RKO (cell line): ENCODE data around the gene MBD6.

Experiments used
- DNase-seq: peaks from one replicate; pipeline ENCODE4 v3.0.0-alpha.2; 2016; ENCODE audit warnings: low spot score

MBD6 gene

DNA sequence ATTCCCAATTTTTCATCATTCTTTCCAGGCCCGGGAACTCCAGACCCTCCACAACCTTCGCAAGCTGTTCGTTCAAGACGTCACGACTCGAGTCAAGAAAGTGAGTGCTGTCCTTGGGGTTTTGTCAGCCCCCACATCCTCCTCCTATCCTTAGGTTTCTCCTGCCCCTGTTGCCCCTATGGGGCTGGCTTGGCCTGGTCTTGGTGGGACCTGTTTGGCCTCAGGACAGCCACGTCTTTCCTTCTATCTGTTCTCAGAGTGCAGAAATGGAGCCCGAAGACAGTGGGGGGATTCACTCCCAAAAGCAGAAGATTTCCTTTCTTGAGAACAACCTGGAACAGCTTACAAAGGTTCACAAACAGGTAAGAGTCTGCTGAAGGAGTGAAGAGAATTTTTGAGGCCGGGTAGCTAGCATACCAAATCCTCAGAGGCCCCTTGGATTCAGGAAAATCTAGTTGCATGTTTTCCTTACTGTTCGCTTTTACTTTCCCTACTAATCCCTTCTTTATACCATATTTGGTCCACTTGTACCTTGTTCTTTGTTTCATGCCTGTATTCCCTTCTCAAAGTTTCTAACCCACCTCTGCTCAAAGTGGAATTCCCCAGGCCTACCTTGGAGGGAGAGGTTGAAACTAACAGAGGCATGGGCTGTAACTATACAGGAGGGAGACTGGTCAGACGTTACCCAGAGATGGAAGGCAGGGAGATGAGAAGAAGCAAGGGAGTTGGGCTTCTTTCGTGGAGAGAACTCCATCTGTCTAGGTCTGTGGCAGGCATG is 55.5 kb downstream of the MBD6 start:
- DNase-seq: no peak

DNA sequence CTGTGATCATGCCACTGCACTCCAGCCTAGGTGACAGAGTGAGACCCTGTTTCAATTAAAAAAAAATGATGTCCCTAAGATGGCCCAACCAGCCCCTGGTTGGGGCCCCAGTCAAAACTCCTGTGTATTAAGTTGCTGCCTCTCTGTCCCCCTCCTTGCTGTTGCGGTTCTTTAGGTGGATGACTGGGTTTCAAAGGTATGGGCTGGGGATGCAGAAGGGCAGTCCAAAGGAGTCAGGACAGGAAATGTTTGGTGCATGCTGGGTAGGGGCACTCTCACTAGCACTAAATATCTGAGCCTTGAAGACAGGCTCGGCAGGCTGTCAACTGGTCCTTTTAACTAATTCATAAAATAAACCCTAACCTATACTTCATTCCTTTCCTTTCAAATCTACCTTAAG is 56.4 kb downstream of the MBD6 start:
- no peak for DNase-seq
